Mucosa of gallbladder (tissue), 1 donor: Measurements from ENCODE around the gene INS. TPM values are rescaled to one million over a fixed set of nuclear protein-coding genes. Genes with fewer than 3 reads are reported as not detected.
"Not testable (repeated sequence)": the region's sequence is repeated elsewhere in the genome, so short reads cannot be mapped to it uniquely, and the experiment has no call there.

Experiments used
- DNase-seq: peaks from one replicate; pipeline ENCODE4 v3.0.0-alpha.2; 2020; ENCODE audit warnings: low spot score
- total RNA-seq: library from RNA; stranded (reverse); gene quantifications from one replicate; pipeline ENCODE4 v1.2.1, GENCODE V29; 2021
- donor health status: DM: no; HTN: no; CAD: no.

The INS gene
- total RNA-seq, 1 donor from 2014 or later, result 1.2 TPM

DNA sequence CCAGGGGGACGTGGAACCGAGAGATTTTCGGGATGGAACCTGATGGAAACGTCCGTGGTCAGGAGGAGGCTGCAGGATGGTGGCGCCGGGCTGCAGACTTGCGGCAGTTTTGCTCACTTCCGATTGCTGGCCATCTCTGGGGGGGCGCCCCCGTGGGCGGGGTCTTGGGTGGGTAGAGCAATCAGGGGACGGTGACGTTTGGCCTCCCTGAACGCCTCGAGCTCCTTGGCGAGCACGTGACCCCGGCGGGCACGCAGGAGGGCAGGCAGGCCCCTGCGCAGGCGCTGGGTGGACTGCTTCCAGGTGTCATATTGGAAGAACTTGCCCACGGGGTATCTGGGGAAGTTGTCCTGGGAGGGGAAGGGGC, 28.2 kb downstream of the INS start:
- no peak for DNase-seq

DNA sequence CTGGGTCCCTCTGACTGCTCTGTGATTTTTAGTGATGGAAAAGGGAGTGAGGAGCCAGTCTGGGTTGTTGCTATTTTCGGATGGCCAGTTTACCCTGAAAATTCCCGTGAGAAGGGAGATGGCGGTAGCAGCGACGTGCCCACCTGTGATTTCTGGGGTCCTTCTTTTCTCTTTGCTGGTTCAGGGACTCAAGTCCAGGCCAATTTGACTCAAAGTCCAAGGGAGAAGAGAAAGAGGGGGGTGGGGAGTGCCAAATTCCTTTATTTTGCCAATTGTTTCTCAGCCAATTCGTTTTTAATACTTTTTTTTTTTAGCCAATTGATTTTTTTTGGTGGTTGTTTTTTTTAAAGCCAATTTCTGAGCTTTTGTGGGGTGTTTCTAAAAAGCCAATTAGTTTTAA, 28.8 kb downstream of the INS start:
- DNase-seq, result no peak

DNA sequence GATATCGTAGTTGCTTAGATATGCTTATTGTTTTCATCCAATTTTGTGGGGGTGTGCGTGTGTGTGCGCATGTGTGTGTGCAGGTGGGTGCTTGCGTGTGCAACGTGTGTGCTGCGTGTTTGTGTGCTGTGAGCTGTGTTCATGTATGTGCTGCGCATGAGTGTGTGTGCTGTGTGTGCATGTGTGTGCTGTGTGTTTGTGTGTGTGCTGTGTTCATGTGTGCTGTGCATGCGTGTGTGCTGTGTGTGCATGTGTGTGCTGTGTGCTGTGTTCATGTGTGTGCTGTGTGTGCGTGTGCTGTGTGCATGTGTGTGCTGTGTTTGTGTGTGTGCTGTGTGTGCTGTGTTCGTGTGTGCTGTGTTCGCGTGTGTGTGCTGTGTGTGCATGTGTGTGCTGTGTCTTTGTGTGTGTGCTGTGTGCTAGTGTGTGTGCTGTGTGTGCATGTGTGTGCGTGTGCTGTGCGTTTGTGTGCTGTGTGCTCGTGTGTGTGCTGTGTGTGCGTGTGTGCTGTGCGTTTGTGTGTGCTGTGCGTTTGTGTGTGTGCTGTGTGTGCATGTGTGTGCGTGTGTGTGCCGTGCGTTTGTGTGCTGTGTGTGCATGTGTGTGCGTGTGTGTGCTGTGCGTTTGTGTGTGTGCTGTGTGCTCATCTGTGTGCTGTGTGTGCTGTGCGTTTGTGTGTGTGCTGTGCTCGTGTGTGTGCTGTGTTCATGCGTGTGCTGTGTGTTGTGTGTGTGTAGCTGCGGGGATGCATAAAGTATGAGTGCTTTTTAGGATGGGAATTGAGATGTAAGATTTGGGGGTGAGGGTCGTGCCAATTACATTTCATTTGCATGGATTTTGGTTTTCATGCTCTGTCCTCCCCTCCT, 29.4 kb downstream of the INS start:
- DNase-seq, result no peak

DNA sequence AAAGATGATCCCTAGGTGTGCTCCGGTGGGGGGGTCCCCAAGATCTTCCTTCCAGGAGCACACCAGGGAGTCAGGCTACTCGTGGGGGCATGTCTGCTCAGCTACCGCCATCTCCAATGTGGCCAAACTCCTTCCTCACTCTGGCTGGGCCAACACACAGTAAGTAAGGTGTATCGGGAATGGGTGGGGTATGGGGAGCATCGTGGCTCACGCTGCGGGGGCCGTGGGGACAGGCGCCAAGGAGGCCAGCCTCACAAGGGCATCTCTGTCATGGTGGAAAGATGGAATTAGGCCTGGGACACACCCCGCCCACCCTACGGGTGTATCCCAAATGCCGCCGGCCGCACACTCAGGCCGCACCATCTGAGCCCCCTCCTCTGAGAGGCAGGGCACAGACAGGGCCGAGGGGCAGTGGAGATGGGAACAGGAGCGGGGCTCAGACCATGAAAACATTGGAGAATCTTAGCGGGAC, 30.1 kb downstream of the INS start:
- no peak for DNase-seq

DNA sequence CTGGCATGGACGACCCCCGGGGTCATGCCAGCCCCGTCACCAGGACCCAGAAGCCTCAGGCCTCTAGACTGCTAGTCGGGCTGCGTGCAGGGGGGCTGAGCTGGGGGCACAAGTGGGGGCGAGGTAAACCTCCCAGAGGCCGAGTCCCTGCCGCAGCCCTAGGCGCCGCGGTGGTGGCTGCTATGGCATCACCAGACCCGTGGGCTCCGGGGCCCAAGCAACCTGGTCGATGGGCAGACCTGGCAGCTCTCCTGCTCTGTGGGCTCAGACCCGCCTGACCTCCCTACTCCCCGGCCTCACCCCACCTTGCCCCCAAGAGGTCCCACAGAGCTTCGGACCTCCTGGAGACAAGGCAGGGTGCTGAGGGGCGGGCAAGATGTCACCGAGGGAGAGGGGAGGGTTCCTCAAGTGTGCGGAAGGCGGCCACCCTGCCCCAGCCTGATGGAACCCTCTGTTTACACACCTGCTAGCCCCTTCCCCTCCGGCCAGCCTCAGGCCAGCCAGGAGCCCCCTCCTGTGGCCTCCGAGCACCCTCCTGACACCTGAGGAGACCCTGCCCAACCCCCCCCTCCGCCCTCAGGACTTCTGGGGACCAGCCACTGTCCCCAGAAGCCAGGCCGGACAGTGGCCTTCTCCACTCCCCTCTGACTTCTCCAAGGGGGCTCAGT, 31.2 kb downstream of the INS start:
- DNase-seq, result no peak

DNA sequence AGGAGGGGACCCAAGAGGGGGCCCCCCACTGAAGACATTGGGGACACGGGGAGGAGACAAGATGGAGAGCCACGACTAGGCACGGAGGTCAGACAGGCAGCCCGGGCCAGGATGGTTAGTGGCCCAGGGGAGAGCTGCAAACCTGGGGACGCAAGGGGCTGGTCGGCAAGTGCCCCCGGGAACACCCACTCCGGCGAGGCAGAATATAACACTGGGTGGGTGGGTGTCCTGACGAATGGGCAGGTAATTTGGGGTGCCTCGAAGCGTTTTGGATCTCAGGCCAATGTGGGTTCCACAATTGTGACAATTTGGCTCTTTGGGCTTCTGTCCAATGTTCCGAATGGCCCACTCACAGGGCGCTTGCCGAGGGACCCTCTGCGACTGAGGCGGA, 31.7 kb downstream of the INS start:
- DNase-seq, result no peak

DNA sequence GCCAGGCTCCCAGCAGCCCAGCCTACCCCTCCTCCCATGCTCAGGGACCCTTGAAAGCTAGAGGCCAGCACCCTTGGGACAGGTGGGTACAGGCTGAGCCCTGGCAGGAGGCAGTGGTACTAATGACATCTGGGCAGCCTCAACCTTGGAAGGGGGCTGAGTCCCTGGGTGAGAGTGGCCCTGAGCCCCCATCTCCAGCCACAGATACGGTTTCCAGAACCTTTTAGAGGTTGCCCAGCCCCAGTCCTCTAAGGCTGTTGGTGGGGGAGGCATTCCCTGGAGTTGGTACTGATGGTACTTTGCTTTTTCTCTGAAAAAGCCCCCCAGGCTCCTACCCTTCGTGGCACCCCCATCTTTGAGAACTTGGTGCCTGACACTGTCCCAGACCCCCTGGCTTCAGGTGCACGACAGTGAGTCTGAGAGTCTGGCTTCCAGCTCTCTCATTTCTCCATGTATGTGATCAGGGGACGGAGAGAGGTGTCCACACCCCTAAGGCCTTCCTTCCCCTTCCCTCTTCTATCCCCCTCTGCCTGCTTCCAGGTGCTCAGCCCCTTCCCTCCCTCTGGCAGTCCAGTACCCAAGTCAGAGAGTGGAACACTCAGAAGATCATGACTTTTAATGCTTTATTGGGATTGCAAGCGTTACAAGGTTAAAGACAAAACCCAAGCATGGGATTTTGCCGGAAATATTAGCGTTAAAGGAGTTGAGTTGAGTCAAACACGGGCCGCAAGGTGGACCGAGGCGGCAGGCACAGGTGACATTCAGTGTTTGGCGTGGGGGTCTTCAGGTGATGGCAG, 32.3 kb downstream of the INS start:
- no peak for DNase-seq

DNA sequence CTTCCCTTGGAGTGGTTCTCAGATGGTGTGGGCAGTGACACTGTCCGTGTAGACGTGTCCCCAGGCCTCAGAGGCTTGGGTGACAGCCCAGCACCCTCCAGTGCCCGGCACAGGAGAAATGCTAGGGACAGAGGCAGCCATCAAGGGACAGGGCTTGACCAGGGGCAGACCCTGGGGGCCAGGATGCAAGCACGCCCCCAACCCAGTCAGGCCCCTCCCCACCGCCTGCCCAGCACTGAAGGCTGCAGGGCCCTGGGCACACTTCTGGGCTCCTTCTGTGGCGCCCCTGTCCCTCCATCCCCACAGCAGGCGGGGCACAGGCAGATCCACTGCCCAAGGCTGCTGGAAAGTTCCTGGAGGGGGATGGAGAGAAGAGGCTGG, 32.9 kb downstream of the INS start:
- DNase-seq, result no peak

DNA sequence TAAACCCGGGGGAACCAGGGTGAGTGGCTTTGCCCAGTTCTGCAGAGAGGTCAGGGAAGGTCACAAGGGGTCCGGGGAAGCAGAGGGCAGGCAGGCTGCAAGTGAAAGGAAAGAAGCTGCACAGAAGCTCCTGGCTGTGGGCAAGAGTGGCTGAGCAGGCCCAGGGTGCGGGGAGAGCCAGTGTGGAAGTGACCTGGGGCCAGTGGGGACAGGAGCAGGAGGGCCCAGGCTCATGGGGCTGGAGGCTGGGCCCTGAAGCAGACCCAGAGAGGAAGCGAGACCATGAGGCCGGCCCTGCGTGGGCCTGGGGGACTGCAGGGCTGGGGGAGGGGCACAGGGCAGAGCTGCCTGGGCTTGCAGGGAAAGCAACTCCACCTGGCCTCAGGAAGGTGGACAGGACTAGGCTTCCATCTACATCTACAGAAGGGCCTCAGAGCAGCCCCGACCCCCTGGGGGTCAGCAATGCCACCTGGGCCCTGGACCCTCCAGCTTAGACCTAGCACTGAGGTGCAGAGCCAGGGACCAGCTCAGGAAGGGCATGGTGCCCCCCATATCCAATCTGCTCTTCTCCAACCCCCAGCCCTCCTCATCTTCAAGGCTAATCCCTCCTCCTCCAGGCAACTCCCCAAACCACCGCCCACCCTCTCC, 33.4 kb downstream of the INS start:
- no peak for DNase-seq

DNA sequence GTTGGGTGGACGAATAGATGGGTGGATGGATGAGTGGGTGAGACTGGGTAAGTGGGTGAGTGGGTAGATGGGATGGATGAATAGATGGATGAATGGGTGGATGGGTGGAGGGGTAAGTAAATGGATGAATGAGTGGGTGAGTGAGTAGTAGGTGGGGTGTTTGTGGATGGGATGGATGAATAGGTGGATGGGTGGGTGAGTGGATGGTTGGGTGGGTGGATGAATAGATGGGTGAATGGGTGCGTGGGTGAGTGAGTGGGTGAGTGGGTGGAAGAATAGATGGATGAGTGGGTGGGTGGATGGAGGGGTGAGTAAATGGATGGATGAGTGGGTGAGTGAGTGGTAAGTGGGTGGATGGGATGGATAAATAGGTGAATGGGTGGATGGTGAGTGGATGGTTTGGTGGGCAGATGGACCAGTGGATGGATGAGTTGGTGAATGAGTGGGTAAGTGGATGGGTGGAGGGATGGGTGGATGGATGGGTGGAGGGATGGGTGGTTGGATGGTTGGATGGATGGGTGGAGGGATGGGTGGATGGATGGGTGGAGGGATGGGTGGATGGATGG, 34.4 kb downstream of the INS start:
- no peak for DNase-seq

DNA sequence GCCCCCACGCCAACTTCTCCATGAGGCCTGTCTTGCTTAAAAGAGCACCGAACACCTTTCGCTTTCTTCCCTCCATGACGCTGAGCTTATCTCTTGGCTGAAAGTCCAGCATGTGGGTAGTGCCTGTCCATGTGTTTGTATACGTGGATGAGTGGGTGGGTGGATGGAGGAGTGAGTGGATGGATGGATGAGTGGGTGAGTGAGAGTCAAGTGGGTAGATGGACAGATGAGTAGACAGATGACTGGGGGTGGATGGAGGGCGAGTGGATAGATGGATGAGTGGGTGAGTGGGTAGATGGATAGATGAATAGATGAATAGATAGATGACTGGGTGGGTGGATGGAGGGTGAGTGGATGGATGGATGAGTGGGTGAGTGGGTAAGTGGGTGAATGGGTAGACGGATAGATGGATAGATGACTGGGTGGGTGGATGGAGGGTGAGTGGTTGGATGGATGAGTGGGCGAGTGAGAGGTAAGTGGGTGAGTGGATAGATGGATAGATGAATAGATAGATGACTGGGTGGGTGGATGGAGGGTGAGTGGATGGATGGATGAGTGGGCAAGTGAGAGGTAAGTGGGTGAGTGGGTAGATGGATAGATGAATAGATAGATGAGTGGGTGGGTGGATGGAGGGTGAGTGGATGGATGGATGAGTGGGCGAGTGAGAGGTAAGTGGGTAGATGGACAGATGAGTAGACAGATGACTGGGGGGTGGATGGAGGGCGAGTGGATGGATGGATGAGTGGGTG, 36.1 kb downstream of the INS start:
- not testable (repeated sequence) for DNase-seq

DNA sequence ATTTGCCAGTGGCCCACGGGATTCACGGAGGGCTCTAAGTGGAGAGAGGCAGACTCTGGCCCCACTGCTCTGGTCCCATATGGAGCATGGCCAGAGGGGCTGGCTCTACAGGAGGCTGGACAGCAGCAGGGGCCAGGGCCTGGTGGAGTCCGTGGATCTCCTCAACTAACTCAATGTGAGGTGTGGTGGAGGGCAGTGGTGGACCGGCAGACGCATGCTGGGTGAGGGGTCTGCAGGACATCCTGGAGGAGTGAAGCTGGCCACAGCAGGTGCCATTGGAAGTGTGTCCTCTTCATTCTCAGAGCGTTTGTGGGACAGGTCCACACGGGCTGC, 37.4 kb downstream of the INS start:
- DNase-seq, result no peak

DNA sequence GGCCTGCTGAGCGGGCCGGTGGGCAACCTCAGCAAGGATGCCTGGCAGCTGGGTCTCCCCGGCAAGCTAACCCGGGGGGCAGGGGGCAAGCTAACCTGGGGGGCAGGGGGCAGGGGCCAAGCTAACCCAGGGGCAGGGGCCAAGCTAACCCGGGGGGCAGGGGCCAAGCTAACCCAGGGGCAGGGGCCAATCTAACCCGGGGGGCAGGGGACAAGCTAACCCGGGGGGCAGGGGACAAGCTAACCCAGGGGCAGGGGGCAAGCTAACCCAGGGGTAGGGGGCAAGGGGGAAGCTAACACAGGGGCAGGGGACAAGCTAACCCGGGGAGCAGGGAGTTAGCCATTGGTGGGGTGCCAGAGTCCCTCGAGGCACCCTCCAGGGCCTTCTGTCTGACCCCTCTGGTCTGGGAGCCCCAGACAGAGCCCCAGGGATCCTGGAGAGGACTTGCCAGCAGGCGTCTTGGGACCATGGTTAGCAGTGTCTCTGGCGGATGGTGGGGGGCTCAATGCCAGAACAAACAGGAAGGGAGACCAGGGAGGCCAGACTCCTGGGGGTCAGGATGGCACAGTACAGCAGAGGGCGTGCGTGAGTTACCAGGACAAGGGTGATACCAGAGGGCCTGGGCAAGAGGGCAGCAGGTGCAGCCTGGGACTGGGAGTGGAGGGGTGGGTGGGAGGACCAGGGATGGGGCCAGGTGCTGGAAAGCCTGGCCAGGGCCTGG, 37.9 kb downstream of the INS start:
- DNase-seq, result no peak

DNA sequence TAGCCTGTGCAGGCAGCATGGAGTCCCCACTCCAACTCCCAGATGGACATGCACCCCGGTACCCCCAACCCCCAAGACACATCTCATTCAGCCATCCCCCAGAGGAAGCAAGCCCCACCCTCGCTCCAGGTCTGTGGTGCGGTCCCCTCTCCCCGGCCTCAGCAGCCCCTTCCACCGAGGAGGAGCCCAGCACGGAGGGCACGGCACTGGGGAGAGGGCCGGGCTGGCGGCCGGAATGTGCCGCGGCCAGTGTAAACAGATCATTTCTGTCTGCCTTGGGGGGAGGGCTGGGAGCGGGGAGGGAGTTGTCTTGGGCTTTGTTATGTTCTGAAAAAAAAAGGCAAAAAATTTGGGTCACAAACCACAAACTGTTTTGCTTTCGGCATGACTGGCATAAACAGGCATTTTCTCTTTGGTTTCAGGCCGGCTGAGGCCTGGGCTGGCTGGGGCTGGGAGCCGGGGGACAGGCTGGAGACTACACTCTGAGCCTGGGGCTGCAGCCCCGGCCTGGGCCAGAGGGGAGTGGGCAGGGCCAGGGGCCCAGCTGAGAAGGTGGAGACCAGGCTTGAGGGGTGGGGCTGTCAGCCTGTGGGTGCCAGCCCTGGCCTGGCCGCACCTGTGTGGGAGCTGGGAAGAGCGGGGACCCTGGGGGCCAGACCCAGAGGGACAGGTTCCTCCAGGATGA, 38.6 kb downstream of the INS start:
- DNase-seq, result no peak

DNA sequence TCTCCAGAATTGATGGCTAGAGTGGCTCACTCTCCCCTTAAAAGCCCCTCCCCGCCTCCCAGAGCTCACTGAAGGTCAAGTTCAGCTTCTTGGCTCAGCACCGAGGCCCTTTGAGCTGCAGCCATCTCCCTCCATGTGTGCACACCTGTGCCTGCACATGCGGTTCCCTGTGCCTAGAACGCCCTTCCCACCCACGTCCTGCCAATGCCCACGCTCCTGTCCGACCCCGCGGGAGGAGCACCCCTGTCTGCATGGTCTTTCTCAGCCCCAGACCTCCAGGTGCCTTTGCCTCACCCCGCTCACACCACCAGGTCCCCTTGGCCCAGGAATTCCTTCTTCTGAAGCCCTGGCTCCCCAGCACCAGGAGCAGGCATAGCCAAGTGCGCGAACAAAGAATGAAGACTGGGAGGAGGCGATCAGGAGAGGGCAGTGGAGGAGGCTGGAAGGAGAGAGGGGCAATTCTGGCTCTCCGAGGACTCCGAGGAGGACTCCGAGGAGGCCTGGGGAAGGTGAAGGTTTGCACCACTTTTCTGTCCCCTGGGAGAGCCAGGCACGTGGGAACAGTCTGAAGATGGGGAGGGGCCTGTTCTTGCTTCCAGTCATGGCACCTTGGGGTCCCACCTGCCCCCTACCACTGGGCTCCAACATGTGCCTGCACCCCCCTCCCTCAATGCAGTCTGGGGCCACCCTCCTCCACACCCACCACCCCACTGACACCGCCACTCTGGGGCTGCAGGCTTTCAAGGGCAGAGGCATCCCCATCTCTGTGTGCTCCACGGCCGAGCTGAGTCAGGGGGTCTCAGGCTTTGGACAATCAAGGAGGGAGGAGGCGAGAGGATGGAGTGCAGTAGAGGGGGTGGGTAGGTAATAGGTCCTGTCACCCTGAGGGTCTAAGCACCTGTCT, 39.5 kb downstream of the INS start:
- no peak for DNase-seq

DNA sequence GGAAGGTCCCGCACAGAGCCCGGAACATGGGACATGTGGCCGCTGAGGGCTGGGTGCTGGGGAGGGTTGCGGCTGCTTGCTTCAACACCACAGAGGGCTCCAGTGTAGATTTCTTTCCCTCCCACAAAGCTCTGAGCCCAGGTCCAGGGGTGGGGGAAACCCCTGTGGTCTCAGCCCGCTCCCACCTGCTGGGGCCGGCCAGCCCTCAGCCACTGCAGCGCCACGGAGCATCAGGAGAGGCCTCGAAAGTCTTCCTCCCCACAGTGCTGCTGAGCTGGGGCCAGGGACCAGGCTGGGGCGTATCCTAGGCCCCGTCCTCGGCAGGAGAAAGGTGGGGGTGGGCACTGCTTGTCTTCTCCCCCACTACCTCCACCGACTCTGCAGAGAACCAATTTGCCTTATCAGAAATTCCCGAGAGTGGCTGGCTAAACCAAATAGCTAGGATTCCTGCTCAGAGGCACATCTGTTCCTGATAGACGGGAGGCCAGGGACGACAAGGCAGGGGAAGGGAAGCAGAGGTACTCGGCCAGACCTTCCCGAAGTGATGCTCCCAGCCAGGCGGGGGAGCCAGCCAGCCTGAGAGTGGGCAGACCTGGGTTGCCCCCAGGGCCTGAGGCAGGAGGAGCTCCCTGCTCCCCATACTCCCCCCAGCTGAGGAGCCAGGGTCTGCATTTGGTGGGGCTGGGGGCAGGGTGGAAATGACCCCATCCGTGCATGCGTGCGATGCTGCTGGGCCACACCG, 40.5 kb downstream of the INS start:
- no peak for DNase-seq

DNA sequence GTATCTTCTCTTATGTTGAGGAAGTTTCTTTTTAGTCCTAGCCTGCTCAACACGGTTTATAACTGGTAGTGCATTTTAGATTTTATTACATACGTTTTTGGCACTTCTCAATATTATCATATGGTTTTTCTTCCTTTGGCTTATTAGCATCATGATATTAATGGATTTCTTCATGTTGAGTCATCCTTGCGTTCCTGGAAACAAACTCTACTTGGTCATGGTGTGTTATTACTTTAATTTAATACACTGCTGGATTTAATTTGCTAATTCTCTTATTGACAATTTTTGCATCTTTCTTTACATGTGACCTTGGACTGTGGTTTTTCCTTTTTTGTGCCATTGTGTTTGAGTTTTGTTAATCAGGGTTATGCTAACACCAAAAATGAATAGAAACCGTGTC, 42.3 kb downstream of the INS start:
- DNase-seq, result no peak

DNA sequence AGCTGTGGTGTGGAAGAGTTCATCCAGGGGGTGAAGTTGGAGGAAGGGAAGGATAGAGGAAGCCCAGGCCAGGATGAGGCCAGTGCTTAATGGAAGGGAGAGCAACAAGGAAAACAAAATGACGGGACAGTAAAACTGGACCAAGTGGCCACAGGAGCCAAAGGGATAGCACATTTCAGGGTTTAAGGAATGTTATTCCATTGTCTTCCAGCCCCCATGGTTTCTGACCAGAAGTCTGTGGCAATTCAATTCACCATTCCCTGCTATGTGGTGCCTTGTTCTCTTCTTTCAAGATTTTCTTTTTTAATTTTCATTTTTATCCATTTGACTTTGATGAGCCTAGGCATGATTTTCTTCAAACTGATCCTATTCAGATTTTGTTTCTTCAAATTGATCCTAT, 44.3 kb downstream of the INS start:
- DNase-seq, result no peak
